Gastrocnemius medialis (tissue), 4 donors: ENCODE results near the gene SPSB2.

Source experiments
- POLR2A ChIP-seq, 2 donors: fragments of 450-650 bp; IDR thresholded peaks; one replicate each; pipeline ENCODE4 v1.6.1; 2017; ENCODE audit warnings: antibody characterized with exemption in 2 of 2, mild to moderate bottlenecking in 2 of 2, moderate library complexity in 2 of 2
- TF ChIP-seq, protein P1 (sequence below), 5 experiments: fragments of 450-650 bp in 3 of 5; fragments of 200-600 bp in 2 of 5; sonication (generic) in 2 of 5; IDR thresholded peaks in 4 of 5; conservative IDR thresholded peaks in 1 of 5; 1 replicate in 4 of 5; 2 replicates in 1 of 5; pipeline ENCODE4 v1.5.1; 2016 to 2019; ENCODE audit warnings: antibody characterized with exemption in 5 of 5, mild to moderate bottlenecking in 3 of 5, moderate library complexity in 3 of 5

DNA sequence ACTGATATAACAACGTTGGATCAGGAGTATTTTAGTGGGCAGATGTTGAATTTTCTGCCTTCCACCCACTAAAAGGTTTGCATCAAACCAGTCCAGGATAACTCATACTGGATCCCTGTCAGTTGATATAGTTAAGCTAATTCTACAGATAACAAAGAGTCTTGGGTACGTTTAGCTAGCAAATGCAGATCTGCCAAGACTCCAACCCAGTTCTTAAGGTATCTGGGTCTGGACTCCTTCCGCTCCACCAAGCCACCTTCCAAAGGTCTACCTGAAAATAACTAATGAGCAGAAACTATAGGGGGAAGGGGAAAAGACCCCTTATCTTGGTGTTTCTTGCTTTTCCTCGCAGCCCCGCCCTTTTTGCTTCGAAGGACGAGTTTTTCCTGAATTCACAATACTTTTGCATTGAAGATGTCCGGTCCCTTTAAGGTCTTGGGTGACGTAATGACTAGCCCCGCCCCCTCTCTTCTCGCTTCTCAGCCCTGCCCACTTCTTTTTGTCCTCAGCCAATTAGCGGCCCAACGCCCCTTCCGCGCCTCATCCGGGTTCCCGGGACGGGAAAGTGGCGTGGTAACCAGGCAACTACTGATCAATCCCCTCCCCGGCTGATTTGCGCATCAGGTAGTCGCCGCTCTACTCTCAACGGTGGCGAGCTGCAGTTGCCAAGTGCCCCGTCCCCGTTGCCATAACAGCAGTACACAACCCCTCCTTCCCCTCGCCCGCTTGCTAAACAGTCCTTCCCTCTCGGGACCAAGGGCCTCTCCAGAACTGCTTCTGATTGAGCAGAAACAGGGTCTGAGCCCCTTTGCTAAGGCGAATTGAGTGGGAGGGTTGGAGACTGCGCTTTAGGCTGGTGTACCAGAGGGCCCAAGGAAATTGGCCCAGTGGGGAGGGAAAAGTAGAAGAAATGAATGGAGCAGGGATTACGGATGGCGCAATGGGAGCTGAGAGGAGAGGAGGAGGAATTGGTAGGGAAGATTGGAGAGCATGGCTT, 31.5 kb upstream of the SPSB2 start, which contains the start of gene LRRC23:
- TF ChIP-seq, protein P1, sequence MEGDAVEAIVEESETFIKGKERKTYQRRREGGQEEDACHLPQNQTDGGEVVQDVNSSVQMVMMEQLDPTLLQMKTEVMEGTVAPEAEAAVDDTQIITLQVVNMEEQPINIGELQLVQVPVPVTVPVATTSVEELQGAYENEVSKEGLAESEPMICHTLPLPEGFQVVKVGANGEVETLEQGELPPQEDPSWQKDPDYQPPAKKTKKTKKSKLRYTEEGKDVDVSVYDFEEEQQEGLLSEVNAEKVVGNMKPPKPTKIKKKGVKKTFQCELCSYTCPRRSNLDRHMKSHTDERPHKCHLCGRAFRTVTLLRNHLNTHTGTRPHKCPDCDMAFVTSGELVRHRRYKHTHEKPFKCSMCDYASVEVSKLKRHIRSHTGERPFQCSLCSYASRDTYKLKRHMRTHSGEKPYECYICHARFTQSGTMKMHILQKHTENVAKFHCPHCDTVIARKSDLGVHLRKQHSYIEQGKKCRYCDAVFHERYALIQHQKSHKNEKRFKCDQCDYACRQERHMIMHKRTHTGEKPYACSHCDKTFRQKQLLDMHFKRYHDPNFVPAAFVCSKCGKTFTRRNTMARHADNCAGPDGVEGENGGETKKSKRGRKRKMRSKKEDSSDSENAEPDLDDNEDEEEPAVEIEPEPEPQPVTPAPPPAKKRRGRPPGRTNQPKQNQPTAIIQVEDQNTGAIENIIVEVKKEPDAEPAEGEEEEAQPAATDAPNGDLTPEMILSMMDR (IDR thresholded peaks at IDR 0.05 in 4 of 5, conservative IDR thresholded peaks at IDR 0.05 in 1 of 5), result no peak
- TF ChIP-seq POLR2A (IDR thresholded peaks at IDR 0.05), result peak in 1 of 2 donors; percentile 32
